ENCODE measurements around the gene CFAP74.

Gene CFAP74

GRCh38 chr1:1877865-1878436 lies 125.6 kb downstream of the CFAP74 start:
- TF ChIP-seq EP300 (IDR thresholded peaks at IDR 0.05; ENCODE audit: borderline replicate concordance), result no peak
- no peak for TF ChIP-seq FOXM1 (IDR thresholded peaks at IDR 0.05; ENCODE audit: borderline replicate concordance, low read depth)
- TF ChIP-seq TEAD4 (IDR thresholded peaks at IDR 0.05), result no peak
- no peak for TF ChIP-seq TCF12 (IDR thresholded peaks at IDR 0.05; ENCODE audit: low read depth)
- no peak for TF ChIP-seq REST (IDR thresholded peaks at IDR 0.05; ENCODE audit: low read depth)
- TF ChIP-seq ZBTB7A (IDR thresholded peaks at IDR 0.05; ENCODE audit: low read depth), result no peak
- no peak for TF ChIP-seq CEBPB (IDR thresholded peaks at IDR 0.05)
- TF ChIP-seq USF1 (IDR thresholded peaks at IDR 0.05), result no peak
- TF ChIP-seq YY1 (IDR thresholded peaks at IDR 0.05; ENCODE audit: low read depth), result no peak
- no peak for TF ChIP-seq CREB1 (IDR thresholded peaks at IDR 0.05; ENCODE audit: low read depth)
- no peak for TF ChIP-seq NFIC (IDR thresholded peaks at IDR 0.05)
- TF ChIP-seq MAX (IDR thresholded peaks at IDR 0.05), result no peak
- no peak for TF ChIP-seq RAD21 (IDR thresholded peaks at IDR 0.05; ENCODE audit: low read depth)
- no peak for TF ChIP-seq TAF1 (IDR thresholded peaks at IDR 0.05; ENCODE audit: low read depth)
- TF ChIP-seq EGR1 (IDR thresholded peaks at IDR 0.05), result no peak

- TF ChIP-seq FOXM1 (IDR thresholded peaks at IDR 0.05; ENCODE audit: borderline replicate concordance, low read depth), result no peak
- TF ChIP-seq REST (IDR thresholded peaks at IDR 0.05; ENCODE audit: low read depth), result no peak
- TF ChIP-seq RAD21 (IDR thresholded peaks at IDR 0.05; ENCODE audit: low read depth), result no peak
- TF ChIP-seq MAX (IDR thresholded peaks at IDR 0.05), result no peak
- no peak for TF ChIP-seq USF1 (IDR thresholded peaks at IDR 0.05)
Observed at GRCh38 chr1:1876335-1876930, 127.2 kb downstream of the CFAP74 start.

- TF ChIP-seq REST (IDR thresholded peaks at IDR 0.05; ENCODE audit: low read depth) (no peak), CREB1 (IDR thresholded peaks at IDR 0.05; ENCODE audit: low read depth) (no peak), MAX (IDR thresholded peaks at IDR 0.05) (no peak), TAF1 (IDR thresholded peaks at IDR 0.05; ENCODE audit: low read depth) (no peak), EGR1 (IDR thresholded peaks at IDR 0.05) (no peak), NFIC (IDR thresholded peaks at IDR 0.05) (no peak), TCF12 (IDR thresholded peaks at IDR 0.05; ENCODE audit: low read depth) (no peak), CEBPB (IDR thresholded peaks at IDR 0.05) (no peak), ZBTB7A (IDR thresholded peaks at IDR 0.05; ENCODE audit: low read depth) (no peak), TEAD4 (IDR thresholded peaks at IDR 0.05) (no peak), RAD21 (IDR thresholded peaks at IDR 0.05; ENCODE audit: low read depth) (no peak), EP300 (IDR thresholded peaks at IDR 0.05; ENCODE audit: borderline replicate concordance) (no peak)
Observed at GRCh38 chr1:1875932-1876331, 127.7 kb downstream of the CFAP74 start.

GRCh38 chr1:1874901-1875300 lies 128.7 kb downstream of the CFAP74 start:
- TF ChIP-seq CREB1 (IDR thresholded peaks at IDR 0.05; ENCODE audit: low read depth) (no peak), NFIC (IDR thresholded peaks at IDR 0.05) (no peak), CEBPB (IDR thresholded peaks at IDR 0.05) (no peak), ZBTB7A (IDR thresholded peaks at IDR 0.05; ENCODE audit: low read depth) (no peak), TAF1 (IDR thresholded peaks at IDR 0.05; ENCODE audit: low read depth) (no peak), EP300 (IDR thresholded peaks at IDR 0.05; ENCODE audit: borderline replicate concordance) (no peak), EGR1 (IDR thresholded peaks at IDR 0.05) (no peak), TEAD4 (IDR thresholded peaks at IDR 0.05) (no peak), RAD21 (IDR thresholded peaks at IDR 0.05; ENCODE audit: low read depth) (no peak), YY1 (IDR thresholded peaks at IDR 0.05; ENCODE audit: low read depth) (no peak), USF1 (IDR thresholded peaks at IDR 0.05) (no peak), MAX (IDR thresholded peaks at IDR 0.05) (no peak), TCF12 (IDR thresholded peaks at IDR 0.05; ENCODE audit: low read depth) (no peak), FOXM1 (IDR thresholded peaks at IDR 0.05; ENCODE audit: borderline replicate concordance, low read depth) (no peak), REST (IDR thresholded peaks at IDR 0.05; ENCODE audit: low read depth) (no peak)
